Pons (tissue), 1 donor: ENCODE measurements around the gene GLRX.
A peak's percentile ranks its signal among the peaks of the same experiment; 100 is the strongest.
"Not testable (repeated sequence)": the region's sequence is repeated elsewhere in the genome, so short reads cannot be mapped to it uniquely, and the experiment has no call there.

Experiments
- DNase-seq: peaks from one replicate; pipeline ENCODE4 v3.0.0-alpha.2; 2016; ENCODE audit warnings: low spot score

The GLRX gene

GRCh38 chr5:95852567-95852966 is 30.0 kb upstream of the GLRX start:
- DNase-seq, result no peak

- not testable (repeated sequence) for DNase-seq
These were observed 28.6 kb upstream of the GLRX start for GRCh38 chr5:95851141-95851540.

- no peak for DNase-seq
These were observed 27.9 kb upstream of the GLRX start for GRCh38 chr5:95850391-95850894.

- DNase-seq, result no peak
These were observed 26.2 kb upstream of the GLRX start for GRCh38 chr5:95848701-95849100.

GRCh38 chr5:95847261-95847592 is 24.7 kb upstream of the GLRX start:
- no peak for DNase-seq

- DNase-seq, result peak; percentile 91
These were observed 24.2 kb upstream of the GLRX start for GRCh38 chr5:95846554-95847260.

- no peak for DNase-seq
These were observed 22.9 kb upstream of the GLRX start for GRCh38 chr5:95845391-95845790.

GRCh38 chr5:95843733-95844223 is 21.3 kb upstream of the GLRX start:
- DNase-seq, result no peak

GRCh38 chr5:95842854-95843544 is 20.5 kb upstream of the GLRX start:
- peak; percentile 84 for DNase-seq

GRCh38 chr5:95841914-95842812 is 19.6 kb upstream of the GLRX start:
- DNase-seq, result no peak

- no peak for DNase-seq
These were observed 18.6 kb upstream of the GLRX start for GRCh38 chr5:95840956-95841705.

- DNase-seq, result no peak
These were observed 17.1 kb upstream of the GLRX start for GRCh38 chr5:95839658-95840057.

- no peak for DNase-seq
These were observed 16.0 kb upstream of the GLRX start for GRCh38 chr5:95838556-95838955.

GRCh38 chr5:95838001-95838520 is 15.5 kb upstream of the GLRX start:
- DNase-seq, result peak; percentile 74

GRCh38 chr5:95837492-95837891 is 15.0 kb upstream of the GLRX start:
- DNase-seq, result no peak

GRCh38 chr5:95836971-95837370 is 14.4 kb upstream of the GLRX start:
- not testable (repeated sequence) for DNase-seq

GRCh38 chr5:95836544-95836943 is 14.0 kb upstream of the GLRX start:
- no peak for DNase-seq

- no peak for DNase-seq
These were observed 13.3 kb upstream of the GLRX start for GRCh38 chr5:95835682-95836385.

GRCh38 chr5:95832664-95833063 is 10.1 kb upstream of the GLRX start:
- DNase-seq, result no peak

- no peak for DNase-seq
These were observed 7.7 kb upstream of the GLRX start for GRCh38 chr5:95830226-95830625.

GRCh38 chr5:95827892-95828246 is 5.3 kb upstream of the GLRX start:
- DNase-seq, result no peak
